SK-N-MC (cell line): ENCODE results near the gene HBEGF.

Source experiments
- EZH2 ChIP-seq: fragments of 200-600 bp; sonication (generic); IDR thresholded peaks from one replicate; pipeline ENCODE4 v1.6.1; 2017; ENCODE audit warnings: antibody characterized with exemption
- FOXP2 ChIP-seq: optimal IDR thresholded peaks from 2 replicates; pipeline ENCODE3; 2011; ENCODE audit warnings: mild to moderate bottlenecking, moderate library complexity; ENCODE audit not compliant: insufficient read depth; ENCODE audit errors: extremely low read length, control extremely low read depth
- POLR2AphosphoS5 ChIP-seq: IDR thresholded peaks from 2 replicates; pipeline ENCODE4 v1.6.1; 2012; ENCODE audit warnings: mild to moderate bottlenecking, low read depth, low read length, borderline replicate concordance

DNA sequence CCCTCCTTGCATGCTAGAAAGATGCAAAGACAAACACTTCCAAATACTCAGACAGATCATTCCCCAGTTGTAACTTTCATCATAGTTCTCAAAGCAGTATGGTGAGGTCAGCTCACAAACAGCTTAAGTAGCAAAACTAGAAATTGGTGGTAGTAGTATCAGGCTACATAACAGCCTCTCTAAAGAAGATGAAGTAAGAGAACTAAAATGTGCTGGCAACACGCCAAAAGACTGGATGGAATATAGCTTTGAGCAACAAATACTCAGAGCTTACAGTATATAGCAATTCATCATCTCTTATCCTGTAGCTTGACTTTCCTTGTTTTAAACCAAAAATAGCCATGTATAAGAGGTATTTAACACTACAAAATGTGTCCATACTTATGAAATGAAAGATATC is 51.0 kb downstream of the HBEGF start:
- no peak for TF ChIP-seq EZH2
- TF ChIP-seq POLR2AphosphoS5 = no peak
- no peak for TF ChIP-seq FOXP2
